Astrocyte (in vitro differentiated cells and primary cell): ENCODE results near the gene CTAG1A. TPM values are rescaled to one million over a fixed set of nuclear protein-coding genes. Genes with fewer than 3 reads are reported as not detected.

ENCODE experiments used
- total RNA-seq: library from RNA; stranded (reverse); gene quantifications from 2 replicates; pipeline ENCODE4 v1.2.1, GENCODE V29; 2021

Gene CTAG1A
- total RNA-seq, 1 donor from 2014 or later, result not detected

Other genes starting within 250 kb of the CTAG1A start
- gene FLNA, start 210.5 kb upstream of the CTAG1A start, total RNA-seq, result 2,809 and 2,978 TPM in 2 replicates
- 75.6 and 75.7 TPM in 2 replicates for gene EMD, start 205.8 kb upstream of the CTAG1A start, total RNA-seq
- gene RPL10, start 186.8 kb upstream of the CTAG1A start, total RNA-seq, result 1,848 and 1,967 TPM in 2 replicates
- gene DNASE1L1, start 175.9 kb upstream of the CTAG1A start, total RNA-seq, result 35.1 and 39.1 TPM in 2 replicates
- gene TAFAZZIN, start 173.6 kb upstream of the CTAG1A start, total RNA-seq, result 16.6 and 20.7 TPM in 2 replicates
- 153 and 175 TPM in 2 replicates for gene ATP6AP1, start 156.5 kb upstream of the CTAG1A start, total RNA-seq
- gene GDI1, start 148.0 kb upstream of the CTAG1A start, total RNA-seq, result 137 and 143 TPM in 2 replicates
- gene FAM50A, start 141.0 kb upstream of the CTAG1A start, total RNA-seq, result 88.0 and 100.0 TPM in 2 replicates
- 117 and 149 TPM in 2 replicates for gene PLXNA3, start 126.9 kb upstream of the CTAG1A start, total RNA-seq
- gene LAGE3, start 105.9 kb upstream of the CTAG1A start, total RNA-seq, result 20.0 and 20.1 TPM in 2 replicates
- gene UBL4A, start 98.5 kb upstream of the CTAG1A start, total RNA-seq, result 25.8 and 26.2 TPM in 2 replicates
- 24.4 and 27.3 TPM in 2 replicates for gene SLC10A3, start 94.5 kb upstream of the CTAG1A start, total RNA-seq
- 20.9 and 26.1 TPM in 2 replicates for gene FAM3A, start 68.9 kb upstream of the CTAG1A start, total RNA-seq
- 54.1 and 62.8 TPM in 2 replicates for gene G6PD, start 38.3 kb upstream of the CTAG1A start, total RNA-seq
- 21.4 and 22.3 TPM in 2 replicates for gene IKBKG, start 37.5 kb upstream of the CTAG1A start, total RNA-seq
- gene CTAG1B, start 34.1 kb downstream of the CTAG1A start, total RNA-seq, result not detected in 2 replicates
- not detected in 2 replicates for gene CTAG2, start 68.4 kb downstream of the CTAG1A start, total RNA-seq
- 1.7 TPM in 2 replicates for gene GAB3, start 165.9 kb downstream of the CTAG1A start, total RNA-seq
- gene DKC1, start 177.7 kb downstream of the CTAG1A start, total RNA-seq, result 52.0 and 60.5 TPM in 2 replicates
- 8.3 and 9.0 TPM in 2 replicates for gene MPP1, start 220.4 kb downstream of the CTAG1A start, total RNA-seq
- gene SMIM9, start 249.5 kb downstream of the CTAG1A start, total RNA-seq, result not detected in 2 replicates